Measurements from ENCODE around the gene ZNF385B. TPM values are rescaled to one million over a fixed set of nuclear protein-coding genes. Genes with fewer than 3 reads are reported as not detected.

ZNF385B gene
- not detected in 2 replicates for total RNA-seq

DNA sequence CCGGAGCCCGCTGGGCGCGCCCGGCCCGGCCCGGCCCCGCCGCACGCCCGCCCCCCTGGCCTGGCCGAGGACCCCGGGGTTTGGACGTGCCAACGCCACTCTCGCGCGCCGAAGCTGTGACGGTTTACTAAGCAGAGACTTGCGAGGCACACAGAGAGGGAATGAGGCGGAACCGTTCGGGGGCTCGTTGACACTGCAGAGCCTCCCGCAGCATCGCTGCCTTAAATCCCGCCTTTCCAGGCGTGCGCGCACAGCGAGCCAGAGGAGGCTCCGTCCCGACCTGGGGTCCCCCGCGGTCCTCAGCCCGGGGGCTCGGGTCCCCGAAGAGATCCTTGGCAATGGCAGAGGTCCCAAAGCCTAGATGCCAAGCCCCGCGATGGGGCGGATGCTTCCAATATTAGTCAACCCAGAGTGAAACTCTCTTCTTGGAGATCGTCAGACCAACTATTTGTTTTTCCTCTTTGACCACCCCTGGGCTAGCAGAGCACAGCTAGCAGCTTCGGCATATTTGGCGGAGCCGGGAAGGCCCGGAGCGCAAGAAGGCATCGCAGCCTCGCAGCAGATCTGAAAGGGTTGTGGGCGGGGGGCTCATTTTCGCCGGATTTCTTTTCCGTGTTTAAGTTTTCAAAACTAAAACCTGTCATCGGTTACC lies at the start of gene ZNF385B:
TSS of gene ZNF385B (minus strand) at position 197 of the 652 bp plus-strand sequence.

Small RNA genes lying within 50 kb of the gene (small RNA-seq; reads per million reads assigned to genes)
- not detected for gene MIR1258 (ENCODE audit: low replicate concordance)

Other genes with a start within 250 kb of the ZNF385B start
- gene CWC22, start 145.7 kb upstream of the ZNF385B start, total RNA-seq: 13.6 and 18.2 TPM in 2 replicates